HT-29 (cell line): ENCODE results near the gene LCN12. TPM values are rescaled to one million over a fixed set of nuclear protein-coding genes. Genes with fewer than 3 reads are reported as not detected.

Experiments used
- DNase-seq: peaks from one replicate; pipeline ENCODE4 v3.0.0-alpha.2; 2015; ENCODE audit warnings: low spot score
- total RNA-seq: library from RNA; depleted of rRNA; stranded (reverse); fragments of >200 nt; shearing (Covaris generic); gene quantifications from 2 replicates; pipeline ENCODE4 v1.2.3, GENCODE V29; 2014

Gene LCN12
- total RNA-seq, 1 experiment from 2014 or later: 0.58 TPM

- no peak for DNase-seq
These were observed 25.3 kb upstream of the LCN12 start for GRCh38 chr9:136926749-136927148.

- DNase-seq: no peak
These were observed 24.5 kb upstream of the LCN12 start for GRCh38 chr9:136927343-136928271.

GRCh38 chr9:136928591-136928990 is 23.5 kb upstream of the LCN12 start:
- DNase-seq: no peak

- no peak for DNase-seq
These were observed 22.1 kb upstream of the LCN12 start for GRCh38 chr9:136930014-136930413.

- no peak for DNase-seq
These were observed 20.4 kb upstream of the LCN12 start for GRCh38 chr9:136931611-136932130.

- DNase-seq: no peak
These were observed 17.8 kb upstream of the LCN12 start for GRCh38 chr9:136934277-136934676.

GRCh38 chr9:136935651-136936050 is 16.4 kb upstream of the LCN12 start:
- DNase-seq: no peak

- DNase-seq: no peak
These were observed 15.4 kb upstream of the LCN12 start for GRCh38 chr9:136936645-136937170.

GRCh38 chr9:136937186-136938001 is 14.7 kb upstream of the LCN12 start:
- DNase-seq: no peak

- no peak for DNase-seq
These were observed 12.6 kb upstream of the LCN12 start for GRCh38 chr9:136939431-136939995.

GRCh38 chr9:136939996-136940525 is 12.0 kb upstream of the LCN12 start:
- DNase-seq: no peak

- DNase-seq: no peak
These were observed 11.4 kb upstream of the LCN12 start for GRCh38 chr9:136940526-136941230.

GRCh38 chr9:136941231-136942111 is 10.6 kb upstream of the LCN12 start:
- no peak for DNase-seq

- no peak for DNase-seq
These were observed 9.8 kb upstream of the LCN12 start for GRCh38 chr9:136942112-136942880.

- no peak for DNase-seq
These were observed 9.2 kb upstream of the LCN12 start for GRCh38 chr9:136942881-136943230.

- peak; percentile 51 for DNase-seq
These were observed 8.5 kb upstream of the LCN12 start for GRCh38 chr9:136943291-136944211.

- DNase-seq: peak; percentile 45
These were observed 7.9 kb upstream of the LCN12 start for GRCh38 chr9:136944212-136944518.
